ENCODE data around the gene CPTP. TPM values are rescaled to one million over a fixed set of nuclear protein-coding genes. Genes with fewer than 3 reads are reported as not detected.

The CPTP gene
- total and polyA plus RNA-seq, 2 of the 13 experiments (the other 11 are each of a cell fraction or from before 2014, with no cell fraction given): 5.5 to 9.3 TPM

- TF ChIP-seq ZKSCAN1 (IDR thresholded peaks at IDR 0.05; ENCODE audit: low read length) (no peak), SMAD9 (CRISPR knock-in tag; IDR thresholded peaks at IDR 0.05) (no peak), ZNF329 (CRISPR knock-in tag; IDR thresholded peaks at IDR 0.05; ENCODE audit: low read depth) (no peak), BORCS8-MEF2B (CRISPR knock-in tag; IDR thresholded peaks at IDR 0.05) (no peak), NR1H2 (CRISPR knock-in tag; IDR thresholded peaks at IDR 0.05; ENCODE audit: borderline replicate concordance, low read depth) (no peak), AHDC1 (CRISPR knock-in tag; IDR thresholded peaks at IDR 0.05; ENCODE audit: borderline replicate concordance) (no peak), ZFP37 (CRISPR knock-in tag; IDR thresholded peaks at IDR 0.05; ENCODE audit: borderline replicate concordance) (no peak), ZNF772 (CRISPR knock-in tag; IDR thresholded peaks at IDR 0.05) (no peak), ARNTL (CRISPR knock-in tag; IDR thresholded peaks at IDR 0.05) (no peak), ZNF556 (CRISPR knock-in tag; IDR thresholded peaks at IDR 0.05; ENCODE audit: borderline replicate concordance) (no peak), ZBTB3 (CRISPR knock-in tag; IDR thresholded peaks at IDR 0.05; ENCODE audit: borderline replicate concordance, low read depth) (no peak), HINFP (CRISPR knock-in tag; IDR thresholded peaks at IDR 0.05; ENCODE audit: low read depth) (no peak), SNAPC2 (CRISPR knock-in tag; IDR thresholded peaks at IDR 0.05) (no peak), RAD51 (IDR thresholded peaks at IDR 0.05; ENCODE audit: borderline replicate concordance) (no peak), ZNF564 (CRISPR knock-in tag; IDR thresholded peaks at IDR 0.05) (no peak)
- TF ChIP-seq, protein P1, sequence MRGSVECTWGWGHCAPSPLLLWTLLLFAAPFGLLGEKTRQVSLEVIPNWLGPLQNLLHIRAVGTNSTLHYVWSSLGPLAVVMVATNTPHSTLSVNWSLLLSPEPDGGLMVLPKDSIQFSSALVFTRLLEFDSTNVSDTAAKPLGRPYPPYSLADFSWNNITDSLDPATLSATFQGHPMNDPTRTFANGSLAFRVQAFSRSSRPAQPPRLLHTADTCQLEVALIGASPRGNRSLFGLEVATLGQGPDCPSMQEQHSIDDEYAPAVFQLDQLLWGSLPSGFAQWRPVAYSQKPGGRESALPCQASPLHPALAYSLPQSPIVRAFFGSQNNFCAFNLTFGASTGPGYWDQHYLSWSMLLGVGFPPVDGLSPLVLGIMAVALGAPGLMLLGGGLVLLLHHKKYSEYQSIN (CRISPR knock-in tag; IDR thresholded peaks at IDR 0.05; ENCODE audit: borderline replicate concordance): no peak
- TF ChIP-seq, protein P2, sequence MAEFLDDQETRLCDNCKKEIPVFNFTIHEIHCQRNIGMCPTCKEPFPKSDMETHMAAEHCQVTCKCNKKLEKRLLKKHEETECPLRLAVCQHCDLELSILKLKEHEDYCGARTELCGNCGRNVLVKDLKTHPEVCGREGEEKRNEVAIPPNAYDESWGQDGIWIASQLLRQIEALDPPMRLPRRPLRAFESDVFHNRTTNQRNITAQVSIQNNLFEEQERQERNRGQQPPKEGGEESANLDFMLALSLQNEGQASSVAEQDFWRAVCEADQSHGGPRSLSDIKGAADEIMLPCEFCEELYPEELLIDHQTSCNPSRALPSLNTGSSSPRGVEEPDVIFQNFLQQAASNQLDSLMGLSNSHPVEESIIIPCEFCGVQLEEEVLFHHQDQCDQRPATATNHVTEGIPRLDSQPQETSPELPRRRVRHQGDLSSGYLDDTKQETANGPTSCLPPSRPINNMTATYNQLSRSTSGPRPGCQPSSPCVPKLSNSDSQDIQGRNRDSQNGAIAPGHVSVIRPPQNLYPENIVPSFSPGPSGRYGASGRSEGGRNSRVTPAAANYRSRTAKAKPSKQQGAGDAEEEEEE (CRISPR knock-in tag; IDR thresholded peaks at IDR 0.05; ENCODE audit: borderline replicate concordance): no peak
These were observed 24.0 kb downstream of the CPTP start (continued) for GRCh38 chr1:1348420-1349255.
